Measurements from ENCODE around the gene KLHL3. TPM values are rescaled to one million over a fixed set of nuclear protein-coding genes. Genes with fewer than 3 reads are reported as not detected.

KLHL3 gene
- total RNA-seq, 1 experiment from 2014 or later: 0.58 TPM

DNA sequence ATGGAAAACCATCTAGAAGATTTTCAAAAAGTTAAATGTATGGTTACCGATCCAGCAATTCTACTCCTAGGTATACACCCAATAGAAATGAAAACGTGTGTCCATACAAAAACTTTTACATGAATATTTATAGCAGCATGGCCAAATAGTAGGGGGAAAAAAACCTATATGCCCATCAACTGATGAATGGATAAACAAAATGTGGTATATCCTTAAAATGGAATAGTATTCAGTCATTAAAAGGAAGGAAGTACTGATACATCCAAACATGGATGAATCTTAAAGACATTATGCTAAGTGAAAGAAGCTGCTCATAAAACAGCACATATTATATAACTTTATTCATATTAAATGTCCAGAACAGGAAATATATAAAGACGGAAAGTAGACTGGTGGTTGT lies 143.6 kb downstream of the KLHL3 start:
- H3K27me3 ChIP-seq (replicated peaks; ENCODE audit: insufficient read depth, low read depth, low read length, poor library complexity): peaks cover 2% of the 10 kb centered on the region
- no peak overlapping the region for H3K27ac ChIP-seq (ENCODE audit: low read depth, low read length, poor library complexity, severe bottlenecking)
- ChIA-PET CTCF (no interaction called here), POLR2A (ENCODE audit: low non-redundant PET) (no interaction called here)
- no peaks in the 10 kb centered on the region for H3K4me1 ChIP-seq (ENCODE audit: insufficient read depth, low read length, poor library complexity, severe bottlenecking)
- peaks cover 4% of the 10 kb centered on the region for H3K9me3 ChIP-seq (ENCODE audit: low read depth, low read length, poor library complexity, severe bottlenecking)
- no peak for TF ChIP-seq EZH2 (IDR thresholded peaks at IDR 0.05; ENCODE audit: borderline replicate concordance, low read depth, low read length, poor library complexity, severe bottlenecking)
- TF ChIP-seq, protein P1, sequence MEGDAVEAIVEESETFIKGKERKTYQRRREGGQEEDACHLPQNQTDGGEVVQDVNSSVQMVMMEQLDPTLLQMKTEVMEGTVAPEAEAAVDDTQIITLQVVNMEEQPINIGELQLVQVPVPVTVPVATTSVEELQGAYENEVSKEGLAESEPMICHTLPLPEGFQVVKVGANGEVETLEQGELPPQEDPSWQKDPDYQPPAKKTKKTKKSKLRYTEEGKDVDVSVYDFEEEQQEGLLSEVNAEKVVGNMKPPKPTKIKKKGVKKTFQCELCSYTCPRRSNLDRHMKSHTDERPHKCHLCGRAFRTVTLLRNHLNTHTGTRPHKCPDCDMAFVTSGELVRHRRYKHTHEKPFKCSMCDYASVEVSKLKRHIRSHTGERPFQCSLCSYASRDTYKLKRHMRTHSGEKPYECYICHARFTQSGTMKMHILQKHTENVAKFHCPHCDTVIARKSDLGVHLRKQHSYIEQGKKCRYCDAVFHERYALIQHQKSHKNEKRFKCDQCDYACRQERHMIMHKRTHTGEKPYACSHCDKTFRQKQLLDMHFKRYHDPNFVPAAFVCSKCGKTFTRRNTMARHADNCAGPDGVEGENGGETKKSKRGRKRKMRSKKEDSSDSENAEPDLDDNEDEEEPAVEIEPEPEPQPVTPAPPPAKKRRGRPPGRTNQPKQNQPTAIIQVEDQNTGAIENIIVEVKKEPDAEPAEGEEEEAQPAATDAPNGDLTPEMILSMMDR (conservative IDR thresholded peaks at IDR 0.05; ENCODE audit: low read depth, low read length): no peak
- H3K36me3 ChIP-seq (ENCODE audit: insufficient read depth, low read length, poor library complexity, severe bottlenecking): no peaks in the 10 kb centered on the region
- BruUV-seq (replicated peaks): no TSS peak
- H3K4me3 ChIP-seq (ENCODE audit: low read depth, low read length, poor library complexity, severe bottlenecking): no peak overlapping the region
- DNase-seq (ENCODE audit: low spot score): no peak
- intact Hi-C loops (cut with micrococcal nuclease; ENCODE audit: unreplicated experiment): no loop called here

GRCh38 chr5:137589185-137589584 lies 146.7 kb downstream of the KLHL3 start:
- H3K4me1 ChIP-seq (ENCODE audit: insufficient read depth, low read length, poor library complexity, severe bottlenecking): no peaks in the 10 kb centered on the region
- H3K27ac ChIP-seq (ENCODE audit: low read depth, low read length, poor library complexity, severe bottlenecking): no peak overlapping the region
- ChIA-PET POLR2A (ENCODE audit: low non-redundant PET) (no interaction called here), CTCF (no interaction called here)
- TF ChIP-seq EZH2 (IDR thresholded peaks at IDR 0.05; ENCODE audit: borderline replicate concordance, low read depth, low read length, poor library complexity, severe bottlenecking): no peak
- TF ChIP-seq, protein P1 (conservative IDR thresholded peaks at IDR 0.05; ENCODE audit: low read depth, low read length): no peak
- no peaks in the 10 kb centered on the region for H3K36me3 ChIP-seq (ENCODE audit: insufficient read depth, low read length, poor library complexity, severe bottlenecking)
- DNase-seq (ENCODE audit: low spot score): no peak
- no peaks in the 10 kb centered on the region for H3K27me3 ChIP-seq (replicated peaks; ENCODE audit: insufficient read depth, low read depth, low read length, poor library complexity)
- no TSS peak for BruUV-seq (replicated peaks)
- H3K9me3 ChIP-seq (ENCODE audit: low read depth, low read length, poor library complexity, severe bottlenecking): peaks cover 4% of the 10 kb centered on the region
- H3K4me3 ChIP-seq (ENCODE audit: low read depth, low read length, poor library complexity, severe bottlenecking): no peak overlapping the region
- intact Hi-C loops (cut with micrococcal nuclease; ENCODE audit: unreplicated experiment): no loop called here

DNA sequence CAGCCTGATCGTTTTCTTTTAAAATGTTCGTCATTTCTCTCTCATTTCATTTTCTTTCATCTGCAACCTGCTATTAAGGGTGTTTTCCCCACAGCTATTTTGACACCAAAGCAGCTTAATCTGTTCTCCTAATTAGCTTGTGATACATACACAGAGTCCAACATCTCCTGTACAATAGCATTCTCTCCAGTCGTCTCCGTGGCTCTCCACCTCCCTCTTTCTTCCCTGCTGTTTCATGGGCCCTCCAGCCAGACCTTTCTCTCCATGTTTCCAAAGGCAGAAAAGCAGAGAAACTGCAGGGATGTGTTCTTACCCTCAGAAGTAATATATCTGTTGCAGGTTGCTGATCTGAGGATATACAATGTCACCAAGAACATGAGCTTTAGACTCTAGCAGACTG lies 148.0 kb downstream of the KLHL3 start:
- H3K27me3 ChIP-seq (replicated peaks; ENCODE audit: insufficient read depth, low read depth, low read length, poor library complexity): no peaks in the 10 kb centered on the region

More for the DNA sequence above, 148.0 kb downstream of the KLHL3 start:
- CTCF ChIA-PET: interaction anchor here (0.7 kb wide), 1 partner anchor 42 kb away, joined by 4 read pairs; no protein-coding TSS in a partner anchor
- BruUV-seq (replicated peaks): no TSS peak
- intact Hi-C loops (cut with micrococcal nuclease; ENCODE audit: unreplicated experiment): no loop called here
- no peak overlapping the region for H3K4me3 ChIP-seq (ENCODE audit: low read depth, low read length, poor library complexity, severe bottlenecking)
- POLR2A ChIA-PET (ENCODE audit: low non-redundant PET): interaction anchor here (0.6 kb wide), 1 partner anchor 446 kb away, joined by 3 read pairs; no protein-coding TSS in a partner anchor
- no peaks in the 10 kb centered on the region for H3K36me3 ChIP-seq (ENCODE audit: insufficient read depth, low read length, poor library complexity, severe bottlenecking)
- peaks cover 4% of the 10 kb centered on the region for H3K9me3 ChIP-seq (ENCODE audit: low read depth, low read length, poor library complexity, severe bottlenecking)
- H3K27ac ChIP-seq (ENCODE audit: low read depth, low read length, poor library complexity, severe bottlenecking): no peak overlapping the region
- no peak for DNase-seq (ENCODE audit: low spot score)
- no peaks in the 10 kb centered on the region for H3K4me1 ChIP-seq (ENCODE audit: insufficient read depth, low read length, poor library complexity, severe bottlenecking)
- TF ChIP-seq EZH2 (IDR thresholded peaks at IDR 0.05; ENCODE audit: borderline replicate concordance, low read depth, low read length, poor library complexity, severe bottlenecking): no peak
- TF ChIP-seq, protein P1 (conservative IDR thresholded peaks at IDR 0.05; ENCODE audit: low read depth, low read length): no peak

All from A673 (cell line).